GM23338 (cell line): ENCODE measurements around the gene LIMCH1. TPM values are rescaled to one million over a fixed set of nuclear protein-coding genes. Genes with fewer than 3 reads are reported as not detected.

ENCODE experiments used
- ATAC-seq: fragments of 200-7000 bp; cut with Tn5 transposase; 3 replicates; pipeline ENCODE4 v1.9.1; 2020
- DNase-seq: peaks from one replicate; pipeline ENCODE4 v3.0.0-alpha.2; 2015; ENCODE audit warnings: low spot score
- H2AFZ ChIP-seq: fragments of 200-600 bp; sonication (generic); 2 replicates; pipeline ENCODE4 v1.8.0; 2016; ENCODE audit warnings: antibody characterized with exemption, mild to moderate bottlenecking, moderate library complexity
- H3F3A ChIP-seq: fragments of 200-600 bp; sonication (generic); replicated peaks from 2 replicates; pipeline ENCODE4 v1.8.0; 2017; ENCODE audit warnings: antibody characterized with exemption, mixed run types, low read depth
- H3K27ac ChIP-seq: fragments of 200-600 bp; sonication (generic); 2 replicates; pipeline ENCODE4 v1.6.1; 2016; ENCODE audit warnings: low read depth
- H3K27me3 ChIP-seq: fragments of 200-600 bp; sonication (generic); 2 replicates; pipeline ENCODE4 v1.8.0; 2016; ENCODE audit warnings: mild to moderate bottlenecking, mixed run types, moderate library complexity; ENCODE audit not compliant: insufficient read depth
- H3K36me3 ChIP-seq: fragments of 200-600 bp; sonication (generic); 2 replicates; pipeline ENCODE4 v1.8.0; 2016; ENCODE audit warnings: mild to moderate bottlenecking; ENCODE audit not compliant: insufficient read depth
- H3K4me1 ChIP-seq: fragments of 200-600 bp; sonication (generic); 2 replicates; pipeline ENCODE4 v1.8.0; 2016; ENCODE audit warnings: mild to moderate bottlenecking, moderate library complexity; ENCODE audit not compliant: insufficient read depth
- H3K4me2 ChIP-seq: fragments of 200-600 bp; sonication (generic); 2 replicates; pipeline ENCODE4 v1.7.1; 2017; ENCODE audit warnings: mixed run types
- H3K4me3 ChIP-seq: fragments of 200-600 bp; sonication (generic); 2 replicates; pipeline ENCODE4 v1.6.1; 2016; ENCODE audit warnings: mixed run types
- H3K79me2 ChIP-seq: fragments of 200-600 bp; sonication (generic); replicated peaks from 2 replicates; pipeline ENCODE4 v1.8.0; 2017; ENCODE audit warnings: mild to moderate bottlenecking; ENCODE audit not compliant: insufficient read depth
- H3K9me2 ChIP-seq: fragments of 200-600 bp; sonication (generic); 2 replicates; pipeline ENCODE4 v1.8.0; 2017; ENCODE audit not compliant: insufficient read depth
- H4K20me1 ChIP-seq: fragments of 200-600 bp; sonication (generic); replicated peaks from 2 replicates; pipeline ENCODE4 v1.8.0; 2017; ENCODE audit warnings: mild to moderate bottlenecking; ENCODE audit not compliant: insufficient read depth
- H3K27ac Mint-ChIP-seq: 2 replicates; pipeline ENCODE4 v1.8.0; 2020; ENCODE audit warnings: inconsistent platforms, mild to moderate bottlenecking, moderate library complexity, mixed read lengths
- H3K27me3 Mint-ChIP-seq: 3 replicates; pipeline ENCODE4 v1.8.0; 2022; ENCODE audit warnings: low read depth, mild to moderate bottlenecking, moderate library complexity, mixed read lengths, inconsistent platforms; ENCODE audit not compliant: insufficient read depth, poor library complexity
- H3K36me3 Mint-ChIP-seq: 3 replicates; pipeline ENCODE4 v1.8.0; 2021; ENCODE audit warnings: low read depth, mild to moderate bottlenecking, inconsistent platforms, moderate library complexity, mixed read lengths
- H3K4me1 Mint-ChIP-seq: 3 replicates; pipeline ENCODE4 v1.8.0; 2020; ENCODE audit warnings: mild to moderate bottlenecking, inconsistent platforms, mixed read lengths
- H3K4me3 Mint-ChIP-seq: 3 replicates; pipeline ENCODE4 v1.8.0; 2021; ENCODE audit warnings: moderate library complexity, mild to moderate bottlenecking, inconsistent platforms, mixed read lengths
- H3K9me3 Mint-ChIP-seq: 3 replicates; pipeline ENCODE4 v1.8.0; 2020; ENCODE audit warnings: moderate library complexity, mild to moderate bottlenecking, inconsistent platforms, mixed read lengths
- CREB1 ChIP-seq: fragments of 250-450 bp; sonication (Bioruptor Pico); IDR thresholded peaks from 2 replicates; pipeline ENCODE4 v1.5.0; 2020; ENCODE audit warnings: low read depth, mild to moderate bottlenecking, moderate library complexity
- CTCF ChIP-seq, 2 experiments: fragments of 200-600 bp in 1 of 2; sonication (generic) in 1 of 2; conservative IDR thresholded peaks; 2 replicates each; pipeline versions ENCODE4 v1.5.1 to v1.6.1; 2016 to 2017; ENCODE audit warnings: antibody characterized with exemption in 2 of 2, low read depth in 2 of 2, mild to moderate bottlenecking in 2 of 2, moderate library complexity in 1 of 2
- ETS1 ChIP-seq: IDR thresholded peaks from 2 replicates; pipeline ENCODE4 v1.6.1; 2016; ENCODE audit warnings: antibody characterized with exemption
- EZH2 ChIP-seq: fragments of 200-600 bp; sonication (generic); IDR thresholded peaks from one replicate; pipeline ENCODE4 v1.8.0; 2017; ENCODE audit warnings: antibody characterized with exemption, mild to moderate bottlenecking, low read depth; ENCODE audit not compliant: unreplicated experiment
- EZH2phosphoT487 ChIP-seq: fragments of 200-600 bp; sonication (generic); IDR thresholded peaks from one replicate; pipeline ENCODE4 v1.8.1; 2018; ENCODE audit warnings: antibody characterized with exemption; ENCODE audit not compliant: unreplicated experiment
- JUNB ChIP-seq: IDR thresholded peaks from one replicate; pipeline ENCODE4 v1.6.1; 2016; ENCODE audit warnings: antibody characterized with exemption; ENCODE audit not compliant: unreplicated experiment
- NANOG ChIP-seq: IDR thresholded peaks from 2 replicates; pipeline ENCODE4 v1.6.1; 2016; ENCODE audit warnings: antibody characterized with exemption, borderline replicate concordance
- POLR2AphosphoS5 ChIP-seq: IDR thresholded peaks from 2 replicates; pipeline ENCODE4 v1.6.1; 2016; ENCODE audit warnings: antibody characterized with exemption, low read depth
- REST ChIP-seq: IDR thresholded peaks from one replicate; pipeline ENCODE4 v1.6.1; 2018; ENCODE audit warnings: antibody characterized with exemption; ENCODE audit not compliant: unreplicated experiment
- STAT1 ChIP-seq: IDR thresholded peaks from one replicate; pipeline ENCODE4 v1.6.1; 2016; ENCODE audit warnings: antibody characterized with exemption; ENCODE audit not compliant: unreplicated experiment
- ZNF114 ChIP-seq: fragments of 250-450 bp; sonication (Bioruptor Pico); IDR thresholded peaks from 2 replicates; pipeline ENCODE4 v1.5.0; 2020; ENCODE audit warnings: mild to moderate bottlenecking, moderate library complexity
- ZNF331 ChIP-seq: fragments of 250-450 bp; sonication (Bioruptor Pico); IDR thresholded peaks from 2 replicates; pipeline ENCODE4 v1.5.0; 2020; ENCODE audit warnings: low read depth, mild to moderate bottlenecking, moderate library complexity
- ZNF462 ChIP-seq: fragments of 250-450 bp; sonication (Bioruptor Pico); IDR thresholded peaks from 2 replicates; pipeline ENCODE4 v1.5.0; 2020; ENCODE audit warnings: mild to moderate bottlenecking, moderate library complexity
- polyA plus RNA-seq: library from polyadenylated mRNA; unstranded; fragments of >200 nt; fragmentation: Nextera tagmentation; extraction: Ambion mirVana; gene quantifications from 2 replicates; pipeline ENCODE4 v1.2.1, GENCODE V29; 2016
- total RNA-seq: library from RNA; depleted of rRNA; stranded (reverse); fragments of >200 nt; shearing (Covaris generic); gene quantifications from 2 replicates; pipeline ENCODE4 v1.2.3, GENCODE V29; 2014

LIMCH1 gene
- total and polyA plus RNA-seq, 2 experiments from 2014 or later, result 1.5 TPM

GRCh38 chr4:41512136-41512535 is 25.8 kb upstream of the LIMCH1 start:
- ATAC-seq, result no peak
- H3K27me3 ChIP-seq, result no peaks in the 10 kb centered on the region
- no peak overlapping the region for H3K27ac ChIP-seq
- TF ChIP-seq STAT1, result no peak
- no peak for TF ChIP-seq CREB1 (CRISPR knock-in tag)
- TF ChIP-seq NANOG, result no peak
- no peak for TF ChIP-seq ZNF114
- no peak for TF ChIP-seq EZH2
- no peak for TF ChIP-seq ZNF331
- no peak for TF ChIP-seq POLR2AphosphoS5
- TF ChIP-seq JUNB, result no peak
- TF ChIP-seq ETS1, result no peak
- TF ChIP-seq REST, result no peak
- TF ChIP-seq CTCF (conservative IDR thresholded peaks at IDR 0.05; ENCODE audit: low read depth in 2 of 2), result no peak
- no peak for TF ChIP-seq EZH2phosphoT487
- TF ChIP-seq ZNF462, result no peak
- no peaks in the 10 kb centered on the region for H3F3A ChIP-seq
- H3K27ac Mint-ChIP-seq, result no peak overlapping the region
- H3K36me3 Mint-ChIP-seq, result no peaks in the 10 kb centered on the region
- no peaks in the 10 kb centered on the region for H3K4me1 Mint-ChIP-seq
- H3K27me3 Mint-ChIP-seq, result no peaks in the 10 kb centered on the region
- no peak overlapping the region for H3K4me3 ChIP-seq
- H3K9me3 Mint-ChIP-seq, result no peaks in the 10 kb centered on the region
- peaks cover 5% of the 10 kb centered on the region; the same call in 1 of the 2 replicates for H3K9me2 ChIP-seq
- no peak overlapping the region for H3K4me2 ChIP-seq
- H3K36me3 ChIP-seq, result no peaks in the 10 kb centered on the region
- H4K20me1 ChIP-seq, result no peaks in the 10 kb centered on the region
- no peak overlapping the region for H2AFZ ChIP-seq
- H3K4me1 ChIP-seq, result no peaks in the 10 kb centered on the region
- H3K79me2 ChIP-seq, result no peaks in the 10 kb centered on the region
- no peak for DNase-seq
- no peak overlapping the region for H3K4me3 Mint-ChIP-seq
